ENCODE results near the gene EHBP1.

Gene EHBP1

DNA sequence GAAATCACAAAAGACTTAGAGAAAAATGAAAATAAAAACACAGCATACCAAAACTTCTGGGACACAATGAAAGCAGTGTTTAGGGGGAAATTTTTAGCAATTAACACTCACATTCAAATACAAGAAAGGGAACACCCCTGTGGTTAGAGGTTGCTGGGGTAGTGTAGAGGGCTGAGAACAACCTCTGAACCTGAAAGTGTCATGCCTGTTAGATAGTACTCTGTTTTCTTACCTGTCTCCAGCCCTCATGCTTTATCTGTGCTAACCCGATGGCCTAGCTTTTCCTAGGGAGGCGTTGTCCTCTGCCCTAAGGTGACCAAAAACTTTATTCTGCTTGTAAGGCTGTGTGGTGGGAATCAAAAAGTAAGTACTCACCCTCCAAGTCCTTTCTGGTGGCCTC lies 222.5 kb downstream of the EHBP1 start:
- ChIA-PET CTCF (interaction anchor here (0.5 kb wide), 1 partner anchor 991 kb away, joined by 4 read pairs; no protein-coding TSS in a partner anchor), POLR2A (ENCODE audit: low non-redundant PET) (no interaction called here)
- H3K27ac ChIP-seq = no peak overlapping the region
- DNase-seq (ENCODE audit: low spot score) = no peak
- TF ChIP-seq, protein P1, sequence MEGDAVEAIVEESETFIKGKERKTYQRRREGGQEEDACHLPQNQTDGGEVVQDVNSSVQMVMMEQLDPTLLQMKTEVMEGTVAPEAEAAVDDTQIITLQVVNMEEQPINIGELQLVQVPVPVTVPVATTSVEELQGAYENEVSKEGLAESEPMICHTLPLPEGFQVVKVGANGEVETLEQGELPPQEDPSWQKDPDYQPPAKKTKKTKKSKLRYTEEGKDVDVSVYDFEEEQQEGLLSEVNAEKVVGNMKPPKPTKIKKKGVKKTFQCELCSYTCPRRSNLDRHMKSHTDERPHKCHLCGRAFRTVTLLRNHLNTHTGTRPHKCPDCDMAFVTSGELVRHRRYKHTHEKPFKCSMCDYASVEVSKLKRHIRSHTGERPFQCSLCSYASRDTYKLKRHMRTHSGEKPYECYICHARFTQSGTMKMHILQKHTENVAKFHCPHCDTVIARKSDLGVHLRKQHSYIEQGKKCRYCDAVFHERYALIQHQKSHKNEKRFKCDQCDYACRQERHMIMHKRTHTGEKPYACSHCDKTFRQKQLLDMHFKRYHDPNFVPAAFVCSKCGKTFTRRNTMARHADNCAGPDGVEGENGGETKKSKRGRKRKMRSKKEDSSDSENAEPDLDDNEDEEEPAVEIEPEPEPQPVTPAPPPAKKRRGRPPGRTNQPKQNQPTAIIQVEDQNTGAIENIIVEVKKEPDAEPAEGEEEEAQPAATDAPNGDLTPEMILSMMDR (conservative IDR thresholded peaks at IDR 0.05; ENCODE audit: low read depth) = no peak

DNA sequence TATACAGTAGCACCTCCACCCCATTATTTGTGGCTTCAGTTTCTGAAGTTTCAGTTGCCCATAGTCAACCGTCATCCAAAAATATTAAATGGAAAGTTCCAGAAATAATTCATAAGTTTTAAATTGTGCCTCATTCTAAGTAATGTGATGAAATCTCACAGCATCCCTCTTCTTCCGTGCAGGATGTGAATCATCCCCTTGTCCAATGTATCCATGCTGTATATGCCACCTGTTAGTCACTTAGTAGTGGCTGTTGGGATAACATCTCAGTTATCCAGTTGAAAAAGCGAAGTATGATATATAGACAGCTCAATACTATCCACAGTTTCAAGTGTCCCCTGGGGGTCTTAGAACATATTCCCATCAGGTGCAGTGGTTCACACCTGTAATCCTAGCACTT lies 226.0 kb downstream of the EHBP1 start:
- TF ChIP-seq, protein P1 (conservative IDR thresholded peaks at IDR 0.05; ENCODE audit: low read depth) = no peak
- POLR2A ChIA-PET (ENCODE audit: low non-redundant PET) = no interaction called here
- CTCF ChIA-PET = no interaction called here
- no peak for DNase-seq (ENCODE audit: low spot score)
- H3K27ac ChIP-seq = no peak overlapping the region

DNA sequence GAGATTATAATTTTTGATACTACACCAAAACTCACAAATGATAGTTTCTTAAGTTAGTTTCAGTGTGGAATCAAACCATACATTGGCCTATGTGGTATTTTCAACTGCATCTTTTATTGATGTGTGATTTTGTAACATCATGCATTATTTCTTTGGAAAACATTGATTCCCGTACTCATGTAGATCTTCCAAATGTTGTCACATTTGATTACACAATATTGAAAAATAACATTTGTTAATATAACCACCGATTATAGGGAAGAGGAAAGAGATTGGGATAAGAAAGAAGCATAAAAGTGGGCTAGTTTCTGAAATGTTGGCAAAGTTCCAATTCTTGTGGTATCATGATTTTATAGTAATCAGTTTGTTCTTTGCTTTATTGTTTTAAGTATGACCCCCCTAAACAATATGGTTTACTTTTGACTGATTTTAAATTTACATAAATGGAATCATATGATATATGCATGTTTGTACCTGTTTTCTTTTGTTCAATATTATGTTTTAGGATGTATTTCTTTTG lies 227.9 kb downstream of the EHBP1 start:
- H3K27ac ChIP-seq = no peak overlapping the region
- POLR2A ChIA-PET (ENCODE audit: low non-redundant PET) = no interaction called here
- TF ChIP-seq, protein P1 (conservative IDR thresholded peaks at IDR 0.05; ENCODE audit: low read depth) = no peak
- CTCF ChIA-PET = no interaction called here
- DNase-seq (ENCODE audit: low spot score) = no peak

DNA sequence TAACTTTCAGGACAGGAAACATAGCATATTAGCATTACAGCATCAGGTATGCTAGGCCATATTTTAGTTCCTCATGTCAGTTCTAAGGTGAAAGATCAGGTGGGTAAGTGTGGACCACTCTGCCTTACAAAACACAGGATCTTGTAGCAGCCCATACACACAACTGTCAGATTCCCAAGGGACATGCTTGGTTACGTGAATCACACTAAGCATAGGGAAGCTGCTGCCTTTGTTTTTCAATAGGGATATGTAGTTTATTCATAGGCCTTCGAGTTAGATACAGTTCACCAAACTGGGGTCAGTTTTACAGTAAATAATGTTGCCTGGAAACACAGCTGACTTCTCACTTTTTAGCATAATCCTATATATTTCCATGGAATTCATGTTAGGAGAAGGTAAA lies 229.0 kb downstream of the EHBP1 start:
- POLR2A ChIA-PET (ENCODE audit: low non-redundant PET) = no interaction called here
- CTCF ChIA-PET = no interaction called here
- no peak overlapping the region for H3K27ac ChIP-seq
- no peak for DNase-seq (ENCODE audit: low spot score)
- TF ChIP-seq, protein P1 (conservative IDR thresholded peaks at IDR 0.05; ENCODE audit: low read depth) = no peak

DNA sequence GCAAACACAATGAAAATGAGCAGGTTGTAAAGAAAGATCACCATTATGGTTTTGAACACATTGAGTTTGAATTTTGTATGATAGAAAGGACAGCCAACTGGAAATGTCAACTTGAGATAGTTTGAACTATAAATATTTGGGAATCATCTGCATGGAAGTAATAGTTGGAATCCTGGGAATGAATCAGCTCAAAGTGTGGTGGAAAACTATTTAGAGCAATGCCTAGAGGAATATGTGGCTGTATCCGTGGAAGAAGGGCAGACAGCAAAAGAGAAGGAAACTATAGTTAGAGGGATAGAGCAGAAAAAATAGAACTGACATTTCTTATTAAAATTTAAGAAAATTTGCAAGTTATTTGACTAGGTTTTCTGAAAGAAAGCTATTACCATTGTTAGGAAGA lies 232.6 kb downstream of the EHBP1 start:
- TF ChIP-seq, protein P1 (conservative IDR thresholded peaks at IDR 0.05; ENCODE audit: low read depth) = no peak
- POLR2A ChIA-PET (ENCODE audit: low non-redundant PET) = no interaction called here
- no peak for DNase-seq (ENCODE audit: low spot score)
- no peak overlapping the region for H3K27ac ChIP-seq
- CTCF ChIA-PET = no interaction called here

DNA sequence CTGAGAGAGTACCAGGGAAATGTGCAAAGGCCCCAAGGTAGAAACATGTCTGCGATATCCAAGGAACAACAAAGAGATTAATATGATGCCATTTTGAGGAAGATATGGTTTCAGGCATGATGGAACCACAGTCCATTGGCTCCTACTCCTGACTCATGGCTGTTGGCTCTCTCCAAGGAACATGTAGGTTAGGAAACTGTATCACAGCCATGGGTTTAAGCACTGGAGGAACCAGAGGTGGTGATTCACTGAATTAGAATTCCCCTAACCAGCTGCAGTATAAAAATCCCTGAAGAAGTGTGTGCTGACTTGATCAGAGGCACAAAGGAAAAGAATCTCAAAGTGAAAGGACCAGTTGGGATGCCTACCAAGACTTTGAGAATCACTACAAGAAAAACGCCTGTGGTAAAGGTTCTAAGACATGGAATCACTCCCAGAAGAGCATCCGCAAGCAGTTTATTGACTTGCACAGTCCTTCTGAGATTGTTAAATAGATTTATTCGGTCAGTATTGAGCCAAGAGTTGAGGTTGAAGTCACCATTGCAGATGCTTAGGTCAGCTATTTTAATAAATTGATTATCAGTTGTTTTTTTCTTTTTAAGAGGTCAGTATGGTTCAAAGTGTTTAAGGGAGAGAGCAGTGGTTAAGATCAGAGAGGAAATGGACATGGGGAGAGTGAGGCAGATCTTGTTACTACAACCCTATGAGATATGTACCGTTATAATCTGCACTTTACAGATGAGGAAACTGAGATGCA lies 234.4 kb downstream of the EHBP1 start:
- ChIA-PET CTCF (interaction anchor here (0.7 kb wide), 1 partner anchor 109 kb away, joined by 4 read pairs; no protein-coding TSS in a partner anchor), POLR2A (ENCODE audit: low non-redundant PET) (no interaction called here)
- DNase-seq (ENCODE audit: low spot score) = peak; percentile 24
- no peak overlapping the region for H3K27ac ChIP-seq
- TF ChIP-seq, protein P1 (conservative IDR thresholded peaks at IDR 0.05; ENCODE audit: low read depth) = no peak
